C4-2B (cell line): ENCODE measurements around the gene MTMR2.

Experiments used
- CTCF ChIP-seq: fragments of 450-650 bp; conservative IDR thresholded peaks from 2 replicates; pipeline ENCODE4 v1.5.1; 2017; ENCODE audit warnings: mild to moderate bottlenecking
- ZFX ChIP-seq: fragments of 450-650 bp; IDR thresholded peaks from 2 replicates; pipeline ENCODE4 v1.6.1; 2017

GRCh38 chr11:95821640-95822039 is 102.3 kb downstream of the MTMR2 start:
- no peak for TF ChIP-seq ZFX
- no peak for TF ChIP-seq CTCF
